Left ventricle myocardium inferior (tissue), 1 donor: ENCODE data around the gene MARCHF2. TPM values are rescaled to one million over a fixed set of nuclear protein-coding genes. Genes with fewer than 3 reads are reported as not detected.
"Not testable (repeated sequence)": the region's sequence is repeated elsewhere in the genome, so short reads cannot be mapped to it uniquely, and the experiment has no call there.

Experiments used
- DNase-seq: peaks from one replicate; pipeline ENCODE4 v3.0.0-alpha.2; 2020
- H3K27ac ChIP-seq: fragments of 200-600 bp; replicated peaks from 2 replicates; pipeline ENCODE4 v1.8.0; 2021
- H3K27me3 ChIP-seq: fragments of 200-600 bp; 2 replicates; pipeline ENCODE4 v1.8.0; 2021; ENCODE audit warnings: low read depth
- H3K36me3 ChIP-seq: fragments of 200-600 bp; 2 replicates; pipeline ENCODE4 v1.8.0; 2021
- H3K4me1 ChIP-seq: fragments of 200-600 bp; 2 replicates; pipeline ENCODE4 v1.8.0; 2021
- H3K4me3 ChIP-seq: fragments of 200-600 bp; 2 replicates; pipeline ENCODE4 v1.8.0; 2021; ENCODE audit warnings: mild to moderate bottlenecking, moderate library complexity
- H3K9me3 ChIP-seq: fragments of 200-600 bp; replicated peaks from 2 replicates; pipeline ENCODE4 v1.8.0; 2021
- intact Hi-C: fragments of 100-400 bp; cut with micrococcal nuclease; formaldehyde crosslinking; loops from one replicate; pipeline ENCODE4 v1.11.0; 2022
- total RNA-seq: library from RNA; stranded (reverse); fragmentation: NEBNext Ultra II Directional; extraction: Animal tissue kit (Norgen Biotek cat#: 25700); gene quantifications from one replicate; pipeline ENCODE4 v1.2.1, GENCODE V29; 2021
- TF ChIP-seq, protein P1 (sequence below): fragments of 200-600 bp; IDR thresholded peaks from 2 replicates; pipeline ENCODE4 v1.8.0; 2021; ENCODE audit warnings: antibody characterized with exemption, mild to moderate bottlenecking, borderline replicate concordance
- donor health status: DM: no; HTN: yes; CAD: no; lungs with severe emphysema.

MARCHF2 gene
- total RNA-seq, 1 donor from 2014 or later: 109 TPM

DNA sequence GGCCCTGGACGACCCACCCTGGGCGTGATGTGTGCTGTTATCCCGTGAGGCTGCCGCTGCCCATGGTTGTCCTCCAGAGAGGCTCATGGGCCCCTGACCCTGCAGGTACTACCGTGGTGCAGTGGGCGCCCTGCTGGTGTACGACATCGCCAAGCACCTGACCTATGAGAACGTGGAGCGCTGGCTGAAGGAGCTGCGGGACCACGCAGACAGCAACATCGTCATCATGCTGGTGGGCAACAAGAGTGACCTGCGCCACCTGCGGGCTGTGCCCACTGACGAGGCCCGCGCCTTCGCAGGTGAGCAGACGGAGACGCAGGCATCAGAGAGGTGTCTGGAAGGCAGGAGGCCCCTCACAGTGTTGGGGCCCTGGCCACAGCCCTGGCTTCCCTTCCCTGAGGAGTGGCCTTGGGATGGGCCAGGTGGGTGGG is 11.1 kb upstream of the MARCHF2 start:
- Histone ChIP-seq H3K36me3 (peaks cover 60% of the 10 kb centered on the region), H3K27ac (no peak overlapping the region), H3K27me3 (no peaks in the 10 kb centered on the region), H3K4me3 (no peak overlapping the region), H3K4me1 (peaks cover 28% of the 10 kb centered on the region), H3K9me3 (no peaks in the 10 kb centered on the region)
- TF ChIP-seq, protein P1, sequence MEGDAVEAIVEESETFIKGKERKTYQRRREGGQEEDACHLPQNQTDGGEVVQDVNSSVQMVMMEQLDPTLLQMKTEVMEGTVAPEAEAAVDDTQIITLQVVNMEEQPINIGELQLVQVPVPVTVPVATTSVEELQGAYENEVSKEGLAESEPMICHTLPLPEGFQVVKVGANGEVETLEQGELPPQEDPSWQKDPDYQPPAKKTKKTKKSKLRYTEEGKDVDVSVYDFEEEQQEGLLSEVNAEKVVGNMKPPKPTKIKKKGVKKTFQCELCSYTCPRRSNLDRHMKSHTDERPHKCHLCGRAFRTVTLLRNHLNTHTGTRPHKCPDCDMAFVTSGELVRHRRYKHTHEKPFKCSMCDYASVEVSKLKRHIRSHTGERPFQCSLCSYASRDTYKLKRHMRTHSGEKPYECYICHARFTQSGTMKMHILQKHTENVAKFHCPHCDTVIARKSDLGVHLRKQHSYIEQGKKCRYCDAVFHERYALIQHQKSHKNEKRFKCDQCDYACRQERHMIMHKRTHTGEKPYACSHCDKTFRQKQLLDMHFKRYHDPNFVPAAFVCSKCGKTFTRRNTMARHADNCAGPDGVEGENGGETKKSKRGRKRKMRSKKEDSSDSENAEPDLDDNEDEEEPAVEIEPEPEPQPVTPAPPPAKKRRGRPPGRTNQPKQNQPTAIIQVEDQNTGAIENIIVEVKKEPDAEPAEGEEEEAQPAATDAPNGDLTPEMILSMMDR: no peak
- intact Hi-C loops: no loop called here
- no peak for DNase-seq

DNA sequence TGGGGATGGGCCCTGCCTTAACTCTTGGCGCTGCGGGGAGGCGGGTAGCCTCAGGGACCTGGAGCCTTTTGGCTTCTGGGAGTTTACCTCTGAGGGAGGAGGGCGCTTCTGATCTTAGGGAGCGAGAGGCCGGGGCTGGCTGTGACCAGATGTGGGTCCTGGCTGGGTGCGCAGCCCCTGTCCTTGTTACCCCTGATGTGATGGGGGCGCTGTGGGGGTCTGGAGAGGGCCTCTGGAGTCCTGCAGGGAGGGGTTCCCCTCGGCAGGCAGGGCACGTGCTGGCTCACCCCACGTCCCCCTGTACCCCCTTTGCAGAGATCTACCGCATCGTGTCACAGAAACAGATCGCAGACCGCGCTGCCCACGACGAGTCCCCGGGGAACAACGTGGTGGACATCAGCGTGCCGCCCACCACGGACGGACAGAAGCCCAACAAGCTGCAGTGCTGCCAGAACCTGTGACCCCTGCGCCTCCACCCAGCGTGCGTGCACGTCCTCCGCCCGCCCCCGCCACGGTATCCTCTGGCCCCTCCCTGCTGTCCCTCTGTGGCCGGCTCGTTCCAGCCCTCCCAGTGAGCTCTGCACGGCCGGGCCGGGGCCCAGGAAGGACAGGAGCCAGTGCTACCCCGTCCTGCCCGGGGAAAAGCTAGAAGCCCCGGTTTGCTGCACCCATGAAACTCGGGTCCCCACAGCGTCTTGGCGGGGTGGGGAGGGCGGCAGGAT is 9.8 kb upstream of the MARCHF2 start:
- intact Hi-C loops: no loop called here
- no peaks in the 10 kb centered on the region for H3K27me3 ChIP-seq
- H3K4me1 ChIP-seq: peaks cover 16% of the 10 kb centered on the region
- no peak overlapping the region for H3K4me3 ChIP-seq
- no peak overlapping the region for H3K27ac ChIP-seq
- no peaks in the 10 kb centered on the region for H3K9me3 ChIP-seq
- DNase-seq: no peak
- peaks cover 60% of the 10 kb centered on the region for H3K36me3 ChIP-seq
- TF ChIP-seq, protein P1: no peak

DNA sequence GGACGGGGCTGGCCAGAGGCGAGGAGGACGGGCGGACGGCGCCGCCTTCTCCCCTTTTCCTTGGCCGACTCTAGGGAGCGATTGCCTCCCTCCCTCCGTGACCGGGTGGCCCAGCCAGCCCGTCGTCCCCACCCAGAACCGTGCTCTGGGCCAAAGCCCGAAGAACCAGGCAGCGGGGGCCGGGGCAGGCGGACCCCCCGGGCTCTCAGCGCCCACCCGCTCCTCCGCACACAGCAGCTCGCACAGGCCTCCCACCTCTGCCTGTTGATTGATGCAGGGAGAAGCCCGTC is 9.3 kb upstream of the MARCHF2 start:
- DNase-seq: no peak
- H3K36me3 ChIP-seq: peaks cover 60% of the 10 kb centered on the region
- TF ChIP-seq, protein P1: no peak
- intact Hi-C loops: no loop called here
- H3K27ac ChIP-seq: no peak overlapping the region
- H3K9me3 ChIP-seq: no peaks in the 10 kb centered on the region
- H3K4me1 ChIP-seq: peaks cover 12% of the 10 kb centered on the region
- H3K4me3 ChIP-seq: no peak overlapping the region
- H3K27me3 ChIP-seq: no peaks in the 10 kb centered on the region

DNA sequence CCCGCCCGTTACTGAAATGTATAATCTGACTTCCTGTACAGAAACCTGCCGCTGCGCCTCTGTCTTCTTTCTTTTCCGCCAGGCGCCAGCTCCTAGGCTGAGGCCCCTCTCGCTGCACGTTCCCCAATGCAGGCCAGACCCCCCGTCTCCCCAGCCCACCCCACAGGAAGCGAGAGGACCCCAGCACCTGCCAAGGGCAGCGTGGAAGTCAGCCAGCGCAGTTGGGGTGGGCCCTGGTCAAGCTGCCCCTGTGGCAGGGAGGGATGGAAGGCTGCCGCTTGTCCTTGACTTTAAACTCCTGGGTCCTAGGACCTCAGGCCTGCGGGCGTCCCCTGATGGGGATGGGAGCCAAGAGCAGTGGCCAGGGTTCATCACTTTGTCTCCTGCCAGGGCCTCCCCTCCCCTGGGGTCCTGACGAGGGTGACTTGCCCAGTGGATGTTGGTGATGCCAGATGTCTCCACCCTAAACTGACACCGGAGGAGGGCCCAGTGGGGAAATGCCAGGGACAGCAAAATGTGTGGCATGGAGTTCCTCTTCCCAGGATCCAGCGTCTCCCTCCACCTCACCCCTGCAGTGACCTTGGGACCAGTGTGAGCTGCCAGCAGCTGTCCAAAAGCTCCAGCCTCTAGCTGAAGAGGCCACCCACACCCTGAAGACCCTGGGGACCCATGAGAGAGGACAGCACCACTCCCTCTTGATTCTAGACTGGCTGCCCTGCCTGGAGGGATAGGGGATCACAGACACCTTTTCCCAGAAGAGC is 8.5 kb upstream of the MARCHF2 start:
- H3K9me3 ChIP-seq: no peaks in the 10 kb centered on the region
- H3K27ac ChIP-seq: peak overlapping the region; percentile 73
- no peaks in the 10 kb centered on the region for H3K27me3 ChIP-seq
- H3K4me1 ChIP-seq: peaks cover 12% of the 10 kb centered on the region
- DNase-seq: no peak
- no peak overlapping the region for H3K4me3 ChIP-seq
- intact Hi-C loops: no loop called here
- peaks cover 55% of the 10 kb centered on the region for H3K36me3 ChIP-seq
- TF ChIP-seq, protein P1: no peak

DNA sequence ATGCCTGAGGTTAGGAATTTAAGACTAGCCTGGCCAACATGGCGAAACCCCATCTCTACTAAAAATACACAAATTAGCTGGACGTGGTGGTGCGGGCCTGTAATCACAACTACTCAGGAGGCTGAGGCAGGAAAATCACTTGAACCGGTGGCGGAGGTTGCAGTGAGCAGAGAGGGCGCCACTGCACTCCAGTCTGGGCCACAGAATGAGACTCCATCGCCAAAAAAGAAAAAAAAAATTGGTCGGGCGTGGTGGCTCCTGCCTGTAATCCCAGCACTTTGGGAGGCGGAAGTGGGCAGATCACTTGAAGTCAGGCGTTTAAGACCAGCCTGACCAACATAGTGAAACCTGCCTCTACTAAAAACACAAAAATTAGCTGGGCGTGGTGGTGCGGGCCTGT is 2.4 kb upstream of the MARCHF2 start:
- intact Hi-C loops, H3K27ac ChIP-seq, H3K27me3 ChIP-seq, H3K36me3 ChIP-seq, H3K4me3 ChIP-seq, H3K9me3 ChIP-seq, DNase-seq: not testable (repeated sequence)
- peaks cover 30% of the 10 kb centered on the region for H3K4me1 ChIP-seq

DNA sequence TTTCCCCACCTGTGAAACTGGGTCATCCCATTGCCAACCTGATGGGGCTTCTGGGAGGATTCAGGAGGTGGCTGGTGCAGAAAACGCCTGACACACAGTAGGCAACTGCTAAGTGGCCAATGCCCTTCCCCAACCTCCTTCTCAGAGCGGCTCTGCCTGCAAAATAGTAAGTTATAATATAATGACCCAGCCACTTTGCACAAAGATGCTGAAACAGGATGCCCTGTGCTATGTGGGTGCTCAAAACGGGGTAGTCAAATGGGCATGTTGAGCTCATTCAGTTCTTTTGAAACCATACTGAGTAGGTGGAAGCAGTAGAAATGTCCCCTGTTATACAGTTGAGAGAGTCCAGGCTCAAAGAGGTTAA is 507 bp downstream of the MARCHF2 start:
- peaks cover 59% of the 10 kb centered on the region for H3K4me1 ChIP-seq
- H3K27me3 ChIP-seq: no peaks in the 10 kb centered on the region
- peak overlapping the region; percentile 95 for H3K4me3 ChIP-seq
- TF ChIP-seq, protein P1: no peak
- no peaks in the 10 kb centered on the region for H3K9me3 ChIP-seq
- peaks cover under 1% of the 10 kb centered on the region for H3K36me3 ChIP-seq
- intact Hi-C loops: no loop called here
- peak overlapping the region; percentile 94 for H3K27ac ChIP-seq
- DNase-seq: no peak
